ENCODE data around the gene IDNK.

GRCh38 chr9:83620841-83621636 lies 1.9 kb upstream of the IDNK start:
- TF ChIP-seq, protein P1, sequence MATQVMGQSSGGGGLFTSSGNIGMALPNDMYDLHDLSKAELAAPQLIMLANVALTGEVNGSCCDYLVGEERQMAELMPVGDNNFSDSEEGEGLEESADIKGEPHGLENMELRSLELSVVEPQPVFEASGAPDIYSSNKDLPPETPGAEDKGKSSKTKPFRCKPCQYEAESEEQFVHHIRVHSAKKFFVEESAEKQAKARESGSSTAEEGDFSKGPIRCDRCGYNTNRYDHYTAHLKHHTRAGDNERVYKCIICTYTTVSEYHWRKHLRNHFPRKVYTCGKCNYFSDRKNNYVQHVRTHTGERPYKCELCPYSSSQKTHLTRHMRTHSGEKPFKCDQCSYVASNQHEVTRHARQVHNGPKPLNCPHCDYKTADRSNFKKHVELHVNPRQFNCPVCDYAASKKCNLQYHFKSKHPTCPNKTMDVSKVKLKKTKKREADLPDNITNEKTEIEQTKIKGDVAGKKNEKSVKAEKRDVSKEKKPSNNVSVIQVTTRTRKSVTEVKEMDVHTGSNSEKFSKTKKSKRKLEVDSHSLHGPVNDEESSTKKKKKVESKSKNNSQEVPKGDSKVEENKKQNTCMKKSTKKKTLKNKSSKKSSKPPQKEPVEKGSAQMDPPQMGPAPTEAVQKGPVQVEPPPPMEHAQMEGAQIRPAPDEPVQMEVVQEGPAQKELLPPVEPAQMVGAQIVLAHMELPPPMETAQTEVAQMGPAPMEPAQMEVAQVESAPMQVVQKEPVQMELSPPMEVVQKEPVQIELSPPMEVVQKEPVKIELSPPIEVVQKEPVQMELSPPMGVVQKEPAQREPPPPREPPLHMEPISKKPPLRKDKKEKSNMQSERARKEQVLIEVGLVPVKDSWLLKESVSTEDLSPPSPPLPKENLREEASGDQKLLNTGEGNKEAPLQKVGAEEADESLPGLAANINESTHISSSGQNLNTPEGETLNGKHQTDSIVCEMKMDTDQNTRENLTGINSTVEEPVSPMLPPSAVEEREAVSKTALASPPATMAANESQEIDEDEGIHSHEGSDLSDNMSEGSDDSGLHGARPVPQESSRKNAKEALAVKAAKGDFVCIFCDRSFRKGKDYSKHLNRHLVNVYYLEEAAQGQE (IDR thresholded peaks at IDR 0.05; ENCODE audit: insufficient read depth in 1 of 2, low read depth in 2 of 2, low read length in 2 of 2) = no peak
- TF ChIP-seq POLR2AphosphoS5 (IDR thresholded peaks at IDR 0.05; ENCODE audit: low read depth, low read length) (no peak), TAF1 (IDR thresholded peaks at IDR 0.05; ENCODE audit: borderline replicate concordance, insufficient read depth, low read length) (no peak), SIN3A (IDR thresholded peaks at IDR 0.05; ENCODE audit: borderline replicate concordance, insufficient read depth, low read length) (no peak), FOXP2 (optimal IDR thresholded peaks at IDR 0.05; ENCODE audit: borderline replicate concordance, extremely low read depth, extremely low read length, insufficient read depth) (no peak)

All from PFSK-1 (cell line).